Left renal pelvis (tissue), 4 donors: ENCODE data around the gene TTC22. TPM values are rescaled to one million over a fixed set of nuclear protein-coding genes. Genes with fewer than 3 reads are reported as not detected.

Experiments used
- DNase-seq, 4 donors: peaks; one replicate each; pipeline ENCODE4 v3.0.0-alpha.2; 2013; ENCODE audit warnings: low read depth in 4 of 4, low spot score in 3 of 4
- polyA plus RNA-seq, 4 donors: library from polyadenylated mRNA; unstranded; fragments of 120-200 nt; gene quantifications; one replicate each; pipeline ENCODE4 v1.2.1, GENCODE V29; 2013; ENCODE audit not compliant: insufficient read length in 4 of 4

Gene TTC22
- polyA plus RNA-seq, 4 donors = 0.49 to 8.6 (median 5.0) TPM

DNA sequence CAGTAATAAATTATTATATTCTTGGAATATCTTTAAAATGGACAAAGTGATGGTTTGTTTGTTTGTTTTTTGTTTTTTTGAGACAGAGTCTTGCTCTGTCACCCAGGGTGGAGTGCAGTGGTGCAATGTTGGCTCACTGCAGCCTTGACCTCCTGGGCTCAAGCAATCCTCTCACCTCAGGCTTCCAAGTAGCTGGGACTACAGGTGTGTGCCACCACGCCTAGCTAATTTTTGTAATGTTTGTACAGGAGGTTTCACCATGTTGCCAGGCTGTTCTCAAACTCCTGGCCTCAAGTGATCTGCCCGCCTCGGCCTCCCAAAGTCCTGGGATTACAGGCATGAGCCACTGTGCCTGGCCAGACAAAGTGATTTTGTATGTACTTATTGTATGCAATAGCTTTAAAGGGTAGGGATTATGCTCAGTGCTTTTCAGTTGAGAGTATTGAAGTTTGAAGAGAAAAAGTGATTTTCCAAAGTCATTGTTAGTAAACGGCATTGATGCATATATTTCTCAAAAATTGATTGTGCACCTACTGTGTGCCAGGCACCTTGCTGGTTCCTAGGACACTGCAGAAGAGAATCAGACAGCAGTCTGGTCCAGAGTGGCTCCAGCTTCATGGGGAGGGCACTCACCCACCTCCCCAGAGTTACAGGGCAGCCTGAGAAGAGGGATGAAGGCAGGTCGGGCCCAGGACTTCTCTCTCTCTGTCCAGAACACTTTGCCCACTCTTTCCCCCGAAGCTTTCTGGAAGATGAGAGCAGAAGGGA is 34.2 kb upstream of the TTC22 start:
- no peak for DNase-seq

DNA sequence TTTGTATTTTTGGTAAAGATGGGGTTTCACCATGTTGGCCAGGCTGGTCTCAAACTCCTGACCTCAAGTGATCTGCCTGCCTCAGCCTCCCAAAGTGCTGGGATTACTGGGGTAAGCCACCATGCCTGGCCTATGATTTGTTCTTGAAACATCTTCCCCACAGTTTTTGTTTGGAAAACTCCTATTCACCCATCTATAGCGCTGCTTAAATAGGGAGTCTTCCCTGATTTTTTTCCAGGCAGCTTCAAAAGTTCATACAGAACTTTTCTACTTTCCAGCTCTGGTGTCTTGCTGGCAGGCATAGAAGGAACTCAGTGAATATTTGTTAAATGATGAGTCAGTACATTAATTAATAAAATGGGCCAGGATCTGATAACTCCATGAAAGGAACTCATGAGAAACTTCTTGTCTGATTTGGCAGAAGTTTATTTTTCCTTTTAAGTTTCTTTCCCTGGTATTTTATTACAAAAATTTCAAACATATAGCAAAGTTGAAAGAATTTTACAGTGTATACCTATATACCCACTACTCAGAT is 33.0 kb upstream of the TTC22 start:
- DNase-seq = no peak

- no peak for DNase-seq
Measured at GRCh38 chr1:54833121-54833520, 32.0 kb upstream of the TTC22 start.

GRCh38 chr1:54826226-54826816 is 25.2 kb upstream of the TTC22 start:
- no peak for DNase-seq

DNA sequence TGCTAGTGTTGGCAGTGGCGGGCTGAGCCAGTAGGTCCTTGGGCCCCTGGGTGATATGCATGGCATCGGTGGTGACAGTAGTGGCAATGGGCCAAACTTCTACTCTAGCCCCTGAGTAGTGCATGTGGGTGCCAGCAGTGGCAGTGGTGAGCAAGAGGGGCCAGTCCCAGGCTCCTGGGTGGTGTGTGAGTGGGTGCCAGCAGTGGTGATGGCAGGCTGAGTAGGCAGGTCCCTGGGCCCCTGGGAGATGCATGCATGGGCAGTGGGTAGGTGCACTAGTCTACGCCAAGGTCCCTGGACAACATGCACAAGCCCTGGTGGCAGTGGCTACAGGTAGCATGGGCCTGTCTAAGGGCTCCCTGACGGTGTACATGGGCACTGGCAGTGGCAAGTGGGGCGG is 24.6 kb upstream of the TTC22 start:
- no peak for DNase-seq

GRCh38 chr1:54823670-54824069 is 22.5 kb upstream of the TTC22 start:
- no peak for DNase-seq

GRCh38 chr1:54819733-54820132 is 18.6 kb upstream of the TTC22 start:
- DNase-seq = no peak

DNA sequence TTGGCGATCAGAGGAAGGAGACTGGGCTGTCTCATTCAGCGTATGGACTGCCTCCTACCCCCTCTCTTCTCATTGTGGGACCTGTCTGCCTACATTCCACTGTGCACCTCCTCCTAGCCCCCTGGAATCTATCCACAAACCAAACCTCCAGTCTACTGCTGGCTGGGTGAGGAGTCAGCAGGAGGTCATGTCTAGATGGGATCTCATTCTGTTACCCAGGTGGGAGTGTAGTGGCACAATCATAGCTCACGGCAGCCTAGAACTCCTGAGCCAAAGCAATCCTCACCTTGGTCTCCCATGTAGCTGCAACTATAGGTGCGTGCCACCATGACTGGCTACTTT is 18.0 kb upstream of the TTC22 start:
- DNase-seq = no peak

- DNase-seq = no peak
Measured at GRCh38 chr1:54818461-54819194, 17.5 kb upstream of the TTC22 start.

DNA sequence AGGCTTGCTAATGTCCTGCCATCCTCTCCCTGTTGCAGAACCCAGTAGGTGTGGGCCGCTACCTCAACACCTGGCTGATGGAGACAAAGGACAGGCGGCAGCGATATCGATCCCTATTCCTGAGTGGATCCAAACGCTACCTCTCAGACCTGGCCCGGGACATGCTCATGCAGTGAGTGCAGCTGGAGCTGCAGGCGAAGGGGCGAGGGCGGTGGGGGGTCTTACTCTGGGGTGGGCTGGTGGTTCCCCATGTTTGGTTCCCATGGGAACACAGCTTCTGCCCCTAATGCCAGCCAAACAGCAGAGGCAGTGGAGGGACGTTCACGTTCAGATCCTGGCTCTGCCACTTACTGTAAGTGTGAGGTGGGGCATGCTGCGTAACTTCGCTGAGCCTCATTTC is 15.8 kb upstream of the TTC22 start:
- no peak for DNase-seq

- DNase-seq = no peak
Measured at GRCh38 chr1:54816130-54816529, 15.0 kb upstream of the TTC22 start.

- DNase-seq = no peak
Measured at GRCh38 chr1:54815086-54815876, 14.2 kb upstream of the TTC22 start.

GRCh38 chr1:54814571-54814970 is 13.4 kb upstream of the TTC22 start:
- DNase-seq = no peak

- no peak for DNase-seq
Measured at GRCh38 chr1:54814126-54814498, 13.0 kb upstream of the TTC22 start.

DNA sequence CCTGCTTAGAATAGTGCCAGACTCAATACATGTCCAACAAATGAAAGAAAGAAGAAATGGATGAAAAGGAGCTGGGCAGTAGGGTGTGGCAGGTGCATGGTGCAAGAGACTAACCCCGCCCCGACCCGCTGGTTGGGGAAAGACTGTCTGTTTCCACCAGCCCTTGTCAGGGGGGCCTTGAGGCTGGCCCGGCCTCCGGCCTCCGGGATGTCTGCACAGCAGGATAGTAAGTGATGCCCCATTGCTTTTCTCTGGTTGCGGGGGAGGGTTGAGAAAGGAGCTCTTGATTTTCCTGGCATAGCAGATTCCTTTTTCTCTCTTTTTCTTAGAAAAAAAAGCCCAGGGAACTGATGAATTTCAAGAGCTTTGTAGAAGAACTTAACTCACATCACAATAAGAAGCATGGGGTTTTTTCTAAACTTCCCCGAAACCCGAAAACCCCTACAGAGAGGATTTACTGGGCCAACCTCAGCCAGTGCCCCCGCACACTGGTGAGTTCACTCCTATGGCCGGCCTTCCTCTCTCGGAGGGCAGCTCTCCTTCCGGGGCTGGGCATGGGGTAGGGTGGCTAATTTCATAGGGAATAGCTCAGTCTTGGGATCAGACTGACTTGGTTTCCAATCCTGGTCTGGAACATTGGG is 12.5 kb upstream of the TTC22 start:
- DNase-seq = no peak

DNA sequence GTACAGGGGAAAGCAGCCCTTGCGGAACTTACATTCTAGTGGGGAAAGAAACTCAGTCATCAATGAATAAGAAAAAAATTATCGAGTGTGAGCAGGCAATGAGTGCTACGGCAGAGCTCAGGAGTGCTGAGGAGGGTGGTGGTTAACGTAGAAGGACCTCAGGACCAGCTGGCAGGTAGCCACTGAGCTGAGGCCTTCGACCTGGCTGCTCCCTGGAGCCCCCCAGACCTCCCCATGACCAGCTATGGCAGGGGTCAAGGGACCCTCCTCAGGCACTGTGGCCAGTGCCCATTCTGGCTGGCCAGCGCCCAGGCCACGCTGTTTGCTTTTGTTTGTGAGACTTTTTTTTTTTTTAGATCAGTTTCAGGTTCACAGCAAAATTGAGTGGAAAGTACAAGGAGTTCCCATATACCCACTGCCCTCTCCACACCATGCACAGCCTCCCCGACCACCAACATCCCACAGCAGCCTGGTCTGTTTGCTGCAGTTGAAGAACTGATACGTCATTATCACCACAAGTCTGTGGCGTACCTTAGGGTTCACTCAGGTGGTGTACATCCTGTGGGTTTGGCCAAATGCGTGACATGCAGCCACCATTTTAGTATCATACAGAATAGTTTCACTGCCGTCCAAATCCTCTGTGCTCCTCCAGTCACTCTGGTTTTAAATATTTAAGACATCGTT is 11.8 kb upstream of the TTC22 start:
- DNase-seq = no peak

DNA sequence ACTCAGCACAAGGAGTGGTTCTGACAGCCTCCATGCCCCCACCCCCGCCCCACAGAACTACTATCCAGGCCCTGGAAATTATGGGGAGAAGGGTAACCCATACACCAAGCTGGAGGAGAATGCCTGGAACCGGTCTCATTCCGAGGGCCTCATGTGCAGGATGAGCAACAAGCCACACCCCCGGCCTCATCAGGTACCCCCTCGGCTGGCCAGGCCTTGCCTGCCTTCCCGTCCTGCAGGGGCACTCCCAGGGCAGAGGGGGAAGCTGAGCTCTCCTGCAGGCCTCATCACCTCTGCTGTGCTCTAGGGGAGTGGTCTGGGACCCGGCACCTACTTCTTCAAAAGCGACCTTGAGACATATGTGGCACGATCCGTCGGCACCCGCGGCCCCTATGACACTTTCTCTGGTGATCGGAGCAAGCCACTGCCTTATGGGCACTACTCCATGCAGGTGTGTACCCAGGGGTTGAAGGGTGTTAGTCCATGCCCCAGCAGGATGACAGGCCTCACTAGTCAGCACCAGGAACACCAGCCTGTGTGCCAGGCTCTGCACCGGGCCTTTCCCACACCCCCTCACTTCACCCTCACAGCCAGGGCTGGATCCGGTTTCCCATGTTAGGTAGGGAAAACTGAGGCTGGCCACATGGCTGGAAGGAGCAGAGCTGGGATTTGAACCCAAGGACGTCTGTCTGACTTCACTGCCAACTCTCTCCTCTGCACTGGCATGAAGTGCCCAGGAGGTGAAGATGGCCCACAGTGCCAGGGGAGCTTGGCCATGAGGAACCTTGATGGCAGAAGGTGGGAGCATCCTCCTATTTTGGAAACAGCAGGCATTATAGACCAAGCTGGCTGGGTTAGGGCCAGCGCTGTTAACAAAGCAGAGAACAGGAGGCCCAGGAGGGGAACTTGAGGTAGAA is 10.9 kb upstream of the TTC22 start:
- no peak for DNase-seq

- DNase-seq = no peak
Measured at GRCh38 chr1:54811066-54811465, 9.9 kb upstream of the TTC22 start.
